ENCODE measurements around the gene CASP8.

Gene CASP8

GRCh38 chr2:201260302-201260800, at the start of gene CASP8:
TSS of gene CASP8 (plus strand) at chr2:201260536. CDS start at chr2:201266487, 5,951 bp downstream.
- H3K4me3 ChIP-seq (ENCODE audit: low read depth, low read length): no peak within 1 kb of the TSS
- no peak for TF ChIP-seq CTCF (IDR thresholded peaks at IDR 0.05; ENCODE audit: control insufficient read depth, extremely low read depth, insufficient read depth)
- no peak for DNase-seq (ENCODE audit: low read depth)

- H3K4me3 ChIP-seq (ENCODE audit: low read depth, low read length): no peak overlapping the region
- TF ChIP-seq CTCF (IDR thresholded peaks at IDR 0.05; ENCODE audit: control insufficient read depth, extremely low read depth, insufficient read depth): no peak
- no peak for DNase-seq (ENCODE audit: low read depth)
Measured at GRCh38 chr2:201215963-201216362, 44.4 kb upstream of the CASP8 start.

GRCh38 chr2:201216918-201217317, 43.4 kb upstream of the CASP8 start:
- no peak for DNase-seq (ENCODE audit: low read depth)
- no peak for TF ChIP-seq CTCF (IDR thresholded peaks at IDR 0.05; ENCODE audit: control insufficient read depth, extremely low read depth, insufficient read depth)
- no peak overlapping the region for H3K4me3 ChIP-seq (ENCODE audit: low read depth, low read length)

GRCh38 chr2:201218780-201219179, 41.6 kb upstream of the CASP8 start:
- no peak for TF ChIP-seq CTCF (IDR thresholded peaks at IDR 0.05; ENCODE audit: control insufficient read depth, extremely low read depth, insufficient read depth)
- H3K4me3 ChIP-seq (ENCODE audit: low read depth, low read length): no peak overlapping the region
- DNase-seq (ENCODE audit: low read depth): peak; percentile 27

GRCh38 chr2:201219328-201220096, 40.8 kb upstream of the CASP8 start:
- no peak for TF ChIP-seq CTCF (IDR thresholded peaks at IDR 0.05; ENCODE audit: control insufficient read depth, extremely low read depth, insufficient read depth)
- DNase-seq (ENCODE audit: low read depth): no peak
- no peak overlapping the region for H3K4me3 ChIP-seq (ENCODE audit: low read depth, low read length)

- H3K4me3 ChIP-seq (ENCODE audit: low read depth, low read length): no peak overlapping the region; the same call in 1 of the 2 replicates
- TF ChIP-seq CTCF (IDR thresholded peaks at IDR 0.05; ENCODE audit: control insufficient read depth, extremely low read depth, insufficient read depth): no peak
- DNase-seq (ENCODE audit: low read depth): no peak
Measured at GRCh38 chr2:201220102-201220570, 40.2 kb upstream of the CASP8 start.

Data from LNCaP clone FGC (cell line).